HG03135 (cell line): ENCODE data around the gene SLC16A1.
"Not testable (repeated sequence)": the region's sequence is repeated elsewhere in the genome, so short reads cannot be mapped to it uniquely, and the experiment has no call there.

Experiments
- ATAC-seq: cut with Tn5 transposase; IDR thresholded peaks from one replicate; pipeline ENCODE4 v1.9.1; 2021; ENCODE audit warnings: mild to moderate bottlenecking, moderate library complexity; ENCODE audit not compliant: unreplicated experiment

The SLC16A1 gene

DNA sequence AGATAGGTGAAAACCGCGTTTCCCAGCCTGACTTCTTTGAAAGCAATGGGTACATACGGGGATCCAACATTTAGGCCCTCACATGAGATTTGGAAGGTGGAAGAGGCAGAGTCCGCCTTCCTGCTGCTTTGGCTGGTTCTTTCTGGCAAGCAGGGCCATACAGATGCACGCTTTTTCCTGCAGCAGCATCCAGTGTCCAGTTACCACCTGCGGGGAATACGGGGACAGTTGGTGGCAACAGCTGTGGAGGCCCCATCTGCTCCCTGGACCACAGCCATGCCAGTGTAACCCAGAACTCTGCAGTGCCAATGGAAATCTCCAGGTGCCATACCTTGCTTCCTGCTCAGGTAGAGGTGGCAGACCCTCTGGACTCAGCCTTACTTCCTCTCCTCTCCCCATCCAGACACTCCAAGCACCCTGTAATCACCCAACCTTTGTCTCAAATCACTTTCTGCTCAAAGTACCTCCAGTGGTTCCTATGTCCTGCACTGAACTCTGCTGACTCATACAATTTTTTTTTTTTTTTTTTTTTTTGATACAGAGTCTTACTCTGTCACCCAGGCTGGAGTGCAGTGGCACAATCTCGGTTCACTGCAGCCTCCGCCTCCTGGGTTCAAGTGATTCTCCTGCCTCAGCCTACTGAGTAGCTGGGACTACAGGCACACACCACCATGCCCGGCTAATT is 68.3 kb downstream of the SLC16A1 start:
- no peak for ATAC-seq

GRCh38 chr1:112884996-112885395 is 71.0 kb downstream of the SLC16A1 start:
- ATAC-seq: not testable (repeated sequence)

GRCh38 chr1:112882271-112882744 is 73.7 kb downstream of the SLC16A1 start:
- ATAC-seq: no peak

GRCh38 chr1:112881742-112882127 is 74.3 kb downstream of the SLC16A1 start:
- no peak for ATAC-seq

DNA sequence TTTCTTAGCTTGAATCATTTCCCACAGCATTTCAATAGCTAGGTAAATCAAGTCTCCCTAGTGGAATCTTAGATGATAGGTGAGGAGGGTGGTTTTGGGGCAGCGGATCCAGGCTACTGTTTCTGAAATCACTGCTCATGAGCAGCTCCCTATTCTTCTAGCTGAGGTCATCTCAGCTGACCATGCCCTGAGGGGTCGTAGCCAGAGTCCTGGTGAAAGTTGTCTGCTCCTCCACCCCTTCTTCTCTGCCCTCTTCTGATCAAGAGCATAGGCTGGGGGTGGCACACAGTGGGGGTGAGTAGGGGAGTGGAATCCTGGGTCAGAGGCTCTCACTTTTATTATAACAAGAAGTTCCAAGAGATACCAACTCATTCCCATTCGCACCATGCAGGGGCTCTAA is 76.2 kb downstream of the SLC16A1 start:
- no peak for ATAC-seq

- no peak for ATAC-seq
Measured at GRCh38 chr1:112878321-112878720, 77.7 kb downstream of the SLC16A1 start.

DNA sequence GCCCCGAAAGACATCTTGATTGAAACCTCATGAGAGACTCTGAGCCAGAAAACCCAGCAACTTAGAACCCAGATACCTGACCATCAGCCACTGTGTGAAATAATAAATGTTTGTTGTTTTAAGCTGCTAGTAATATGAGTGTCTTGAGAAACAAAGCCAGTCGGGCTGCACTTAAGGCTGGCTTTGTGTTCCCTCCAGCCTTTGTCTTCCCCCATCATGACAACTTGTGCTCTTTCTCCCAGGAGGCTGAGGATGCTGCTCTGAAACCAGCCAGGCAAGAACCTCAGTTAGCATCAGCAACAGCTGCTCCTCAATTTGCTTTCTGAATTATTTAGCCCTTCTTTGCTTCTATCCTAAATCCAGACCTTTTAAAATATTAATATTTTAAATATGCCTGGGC is 78.2 kb downstream of the SLC16A1 start:
- ATAC-seq: no peak

GRCh38 chr1:112876315-112876714 is 79.7 kb downstream of the SLC16A1 start:
- ATAC-seq: no peak

GRCh38 chr1:112872551-112872962 is 83.4 kb downstream of the SLC16A1 start:
- no peak for ATAC-seq

GRCh38 chr1:112870887-112871646 is 84.9 kb downstream of the SLC16A1 start:
- ATAC-seq: no peak

DNA sequence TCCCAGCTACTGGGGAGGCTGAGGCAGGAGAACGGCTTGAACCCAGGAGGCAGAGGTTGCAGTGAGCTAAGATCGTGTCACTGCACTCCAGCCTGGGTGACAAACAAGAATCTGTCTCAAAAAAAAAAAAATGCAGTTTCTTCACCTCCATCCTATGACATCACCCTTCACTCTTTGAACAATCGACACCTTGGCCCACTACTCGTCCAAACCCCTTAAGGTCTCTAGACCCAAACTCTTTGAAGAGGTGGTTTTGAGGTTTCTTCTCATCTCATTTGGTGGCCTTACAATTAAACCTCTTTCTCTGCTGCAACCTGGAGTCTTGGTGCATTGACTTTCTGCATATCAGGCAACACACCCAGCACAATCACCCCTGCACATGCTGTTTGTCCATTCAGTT is 86.1 kb downstream of the SLC16A1 start:
- ATAC-seq: no peak

DNA sequence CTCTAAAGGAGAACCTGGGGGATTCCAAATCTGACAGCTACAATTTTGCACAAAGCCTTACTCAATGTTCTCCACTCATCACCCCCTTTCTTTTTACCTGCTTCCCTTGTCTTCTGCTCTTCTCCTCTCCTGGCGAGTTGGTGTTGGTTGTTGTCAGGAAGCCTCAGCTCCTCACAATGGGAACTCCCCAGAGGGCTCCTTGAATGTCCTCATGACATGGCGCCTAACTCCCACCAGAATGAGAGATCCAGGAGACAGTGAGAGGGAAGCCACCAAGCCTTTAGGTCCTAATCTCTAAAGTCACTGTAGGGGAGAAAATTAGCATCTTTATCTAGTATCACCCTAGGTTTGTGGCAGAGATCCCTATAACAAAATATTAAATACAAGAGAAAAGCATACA is 87.8 kb downstream of the SLC16A1 start:
- no peak for ATAC-seq

GRCh38 chr1:112866981-112867380 is 89.0 kb downstream of the SLC16A1 start:
- ATAC-seq: no peak

- no peak for ATAC-seq
Measured at GRCh38 chr1:112866151-112866550, 89.8 kb downstream of the SLC16A1 start.

GRCh38 chr1:112862753-112863426 is 93.1 kb downstream of the SLC16A1 start:
- no peak for ATAC-seq
